BLaER1 treated with 17β-estradiol and CSF1 and Interleukin-3, amounts not matched to agents 10 nM and 100 nM (cell line): ENCODE measurements around the gene N4BP2.

Experiments used
- H3K27ac ChIP-seq, 11 experiments: shearing (Covaris generic); formaldehyde crosslinking; 2 replicates each; pipeline ENCODE4 v1.8.1; 2022
- H3K27me3 ChIP-seq, 11 experiments: shearing (Covaris generic); formaldehyde crosslinking; 2 replicates each; pipeline ENCODE4 v1.8.1; 2022
- H3K36me3 ChIP-seq, 11 experiments: shearing (Covaris generic); formaldehyde crosslinking; 2 replicates each; pipeline ENCODE4 v1.8.1; 2022
- H3K4me1 ChIP-seq, 10 experiments: shearing (Covaris generic); formaldehyde crosslinking; 2 replicates each; pipeline ENCODE4 v1.8.1; 2022
- H3K4me2 ChIP-seq, 11 experiments: shearing (Covaris generic); formaldehyde crosslinking; 2 replicates each; pipeline ENCODE4 v1.8.1; 2022
- H3K4me3 ChIP-seq, 10 experiments: shearing (Covaris generic); formaldehyde crosslinking; 2 replicates each; pipeline ENCODE4 v1.8.1; 2022
- H3K9ac ChIP-seq, 11 experiments: shearing (Covaris generic); formaldehyde crosslinking; 2 replicates each; pipeline ENCODE4 v1.8.1; 2022
- H3K9me3 ChIP-seq, 11 experiments: shearing (Covaris generic); formaldehyde crosslinking; replicated peaks in 1 of 11; 2 replicates each; pipeline ENCODE4 v1.8.1; 2022
- H4K20me1 ChIP-seq, 11 experiments: shearing (Covaris generic); formaldehyde crosslinking; 2 replicates each; pipeline ENCODE4 v1.8.1; 2022
- Cebpa-rat ChIP-seq, 11 experiments: shearing (Covaris generic); IDR thresholded peaks; 2 replicates each; pipeline ENCODE4 v1.8.1; 2022

N4BP2 gene

GRCh38 chr4:40199999-40200874 is 143.6 kb downstream of the N4BP2 start:
- Histone ChIP-seq H3K4me3 (peak overlapping the region; percentile 50 to 82 (median 74); a peak in 19 of 20 replicates), H3K27me3 (no peaks in the 10 kb centered on the region), H3K36me3 (peaks cover 0 to 7% (median 0%) of the 10 kb centered on the region in 11 experiments; a peak in 1 of 22 replicates), H3K9ac (peak overlapping the region; percentile 61 to 86 (median 84)), H3K4me1 (peaks cover 79 to 93% (median 85%) of the 10 kb centered on the region in 10 experiments), H3K9me3 (no peaks in the 10 kb centered on the region), H3K27ac (peak overlapping the region; percentile 49 to 88 (median 82); a peak in 21 of 22 replicates), H4K20me1 (peaks cover 0 to 56% (median 16%) of the 10 kb centered on the region in 11 experiments; a peak in 10 of 22 replicates), H3K4me2 (peak overlapping the region; percentile 87 to 98 (median 95))
- TF ChIP-seq Cebpa-rat (IDR thresholded peaks at IDR 0.05), result no peak; a peak in 1 of 22 replicates

- Histone ChIP-seq H3K4me1 (peaks cover 79 to 100% (median 85%) of the 10 kb centered on the region in 10 experiments), H3K27me3 (no peaks in the 10 kb centered on the region), H3K4me3 (peak overlapping the region; percentile 50 to 82 (median 74); a peak in 17 of 20 replicates), H3K4me2 (peak overlapping the region; percentile 87 to 98 (median 95)), H3K9ac (peak overlapping the region; percentile 61 to 86 (median 84); a peak in 19 of 22 replicates), H4K20me1 (peaks cover 0 to 59% (median 16%) of the 10 kb centered on the region in 11 experiments; a peak in 10 of 22 replicates), H3K9me3 (no peaks in the 10 kb centered on the region), H3K27ac (peak overlapping the region; percentile 49 to 88 (median 82); a peak in 18 of 22 replicates), H3K36me3 (peaks cover 0 to 7% (median 0%) of the 10 kb centered on the region in 11 experiments; a peak in 1 of 22 replicates)
- TF ChIP-seq Cebpa-rat (IDR thresholded peaks at IDR 0.05), result no peak
Measured at GRCh38 chr4:40200875-40201801, 144.5 kb downstream of the N4BP2 start.

- Histone ChIP-seq H3K4me3 (no peak overlapping the region), H3K9ac (no peak overlapping the region)
Measured at GRCh38 chr4:40201898-40202297, 145.2 kb downstream of the N4BP2 start.

GRCh38 chr4:40202474-40202873 is 145.8 kb downstream of the N4BP2 start:
- Histone ChIP-seq H3K4me3 (no peak overlapping the region), H3K9me3 (no peaks in the 10 kb centered on the region), H4K20me1 (peaks cover 0 to 59% (median 16%) of the 10 kb centered on the region in 11 experiments; a peak in 10 of 22 replicates), H3K4me1 (peaks cover 87 to 100% (median 93%) of the 10 kb centered on the region in 10 experiments), H3K27ac (peak overlapping the region in 2 of 11 experiments; percentile 7 to 10; a peak in 1 of 22 replicates), H3K36me3 (peaks cover 0 to 7% (median 0%) of the 10 kb centered on the region in 11 experiments; a peak in 1 of 22 replicates), H3K4me2 (peak overlapping the region in 10 of 11 experiments; percentile 37 to 98 (median 94); a peak in 19 of 22 replicates), H3K9ac (no peak overlapping the region; a peak in 1 of 22 replicates), H3K27me3 (no peaks in the 10 kb centered on the region)
- no peak for TF ChIP-seq Cebpa-rat (IDR thresholded peaks at IDR 0.05)

More at GRCh38 chr4:40201898-40202297, 145.2 kb downstream of the N4BP2 start:
- peaks cover 0 to 59% (median 16%) of the 10 kb centered on the region in 11 experiments; a peak in 10 of 22 replicates for H4K20me1 ChIP-seq
- peaks cover 81 to 100% (median 87%) of the 10 kb centered on the region in 10 experiments for H3K4me1 ChIP-seq
- no peak for TF ChIP-seq Cebpa-rat (IDR thresholded peaks at IDR 0.05)
- peak overlapping the region; percentile 23 to 98 (median 95); a peak in 17 of 22 replicates for H3K4me2 ChIP-seq
- no peaks in the 10 kb centered on the region for H3K27me3 ChIP-seq
- peaks cover 0 to 7% (median 0%) of the 10 kb centered on the region in 11 experiments; a peak in 1 of 22 replicates for H3K36me3 ChIP-seq
- H3K9me3 ChIP-seq, result no peaks in the 10 kb centered on the region
- no peak overlapping the region for H3K27ac ChIP-seq

GRCh38 chr4:40204507-40205258 is 148.0 kb downstream of the N4BP2 start:
- Histone ChIP-seq H3K4me1 (peaks cover 77 to 90% (median 81%) of the 10 kb centered on the region in 10 experiments), H3K9ac (peak overlapping the region; percentile 49 to 78 (median 68); a peak in 20 of 22 replicates), H3K4me3 (peak overlapping the region in 5 of 10 experiments; percentile 42 to 56 (median 48); a peak in 7 of 20 replicates), H3K27ac (peak overlapping the region; percentile 76 to 91 (median 82)), H3K27me3 (no peaks in the 10 kb centered on the region), H3K4me2 (peak overlapping the region; percentile 78 to 98 (median 92)), H3K36me3 (peaks cover 0 to 12% (median 5%) of the 10 kb centered on the region in 11 experiments; a peak in 10 of 22 replicates), H4K20me1 (peaks cover 0 to 44% (median 10%) of the 10 kb centered on the region in 11 experiments; a peak in 10 of 22 replicates), H3K9me3 (peaks cover 0 to 3% (median 0%) of the 10 kb centered on the region in 11 experiments; a peak in 1 of 22 replicates)
- TF ChIP-seq Cebpa-rat (IDR thresholded peaks at IDR 0.05), result no peak

- Histone ChIP-seq H3K4me1 (peaks cover 69 to 81% (median 73%) of the 10 kb centered on the region in 10 experiments), H3K4me3 (peak overlapping the region in 9 of 10 experiments; percentile 12 to 56 (median 45); a peak in 15 of 20 replicates), H3K36me3 (peaks cover 3 to 19% (median 9%) of the 10 kb centered on the region in 11 experiments; a peak in 11 of 22 replicates), H4K20me1 (peaks cover 0 to 36% (median 1%) of the 10 kb centered on the region in 11 experiments; a peak in 8 of 22 replicates), H3K27me3 (no peaks in the 10 kb centered on the region), H3K4me2 (peak overlapping the region; percentile 78 to 98 (median 92)), H3K9ac (peak overlapping the region; percentile 49 to 78 (median 68); a peak in 21 of 22 replicates), H3K9me3 (peaks cover 0 to 3% (median 0%) of the 10 kb centered on the region in 11 experiments; a peak in 1 of 22 replicates), H3K27ac (peak overlapping the region; percentile 76 to 91 (median 82))
- peak in 6 of 11 experiments; percentile 7 to 64 (median 16); a peak in 3 of 22 replicates for TF ChIP-seq Cebpa-rat (IDR thresholded peaks at IDR 0.05)
Measured at GRCh38 chr4:40205259-40206198, 148.9 kb downstream of the N4BP2 start.
